Neural progenitor cell (in vitro differentiated cells): ENCODE results near the gene PTPRK. TPM values are rescaled to one million over a fixed set of nuclear protein-coding genes. Genes with fewer than 3 reads are reported as not detected.
A peak's percentile ranks its signal among the peaks of the same experiment; 100 is the strongest.

Source experiments
- DNase-seq: peaks from one replicate; pipeline ENCODE4 v3.0.0-alpha.2; 2016; ENCODE audit warnings: low spot score
- H2AFZ ChIP-seq: fragments of 200-600 bp; sonication (generic); replicated peaks from 2 replicates; pipeline ENCODE4 v1.6.1; 2016; ENCODE audit warnings: antibody characterized with exemption
- H3F3A ChIP-seq: fragments of 200-600 bp; sonication (generic); 2 replicates; pipeline ENCODE4 v1.6.1; 2016; ENCODE audit warnings: antibody characterized with exemption, low read depth
- H3K27ac ChIP-seq: fragments of 200-600 bp; sonication (generic); 2 replicates; pipeline ENCODE4 v1.5.1; 2016; ENCODE audit warnings: mild to moderate bottlenecking
- H3K27me3 ChIP-seq: fragments of 200-600 bp; sonication (generic); 2 replicates; pipeline ENCODE4 v1.6.1; 2016; ENCODE audit warnings: mild to moderate bottlenecking, moderate library complexity
- H3K36me3 ChIP-seq: fragments of 200-600 bp; sonication (generic); 2 replicates; pipeline ENCODE4 v1.5.1; 2016
- H3K4me1 ChIP-seq: fragments of 200-600 bp; sonication (generic); 2 replicates; pipeline ENCODE4 v1.6.1; 2016; ENCODE audit warnings: mixed run types
- H3K4me2 ChIP-seq: fragments of 200-600 bp; sonication (generic); 2 replicates; pipeline ENCODE4 v1.6.1; 2016
- H3K4me3 ChIP-seq: fragments of 200-600 bp; sonication (generic); 2 replicates; pipeline ENCODE4 v1.5.1; 2016
- H3K79me2 ChIP-seq: fragments of 200-600 bp; sonication (generic); 2 replicates; pipeline ENCODE4 v1.6.1; 2016; ENCODE audit warnings: low read depth
- H3K9ac ChIP-seq: fragments of 200-600 bp; sonication (generic); 2 replicates; pipeline ENCODE4 v1.6.1; 2016
- H3K9me3 ChIP-seq: fragments of 200-600 bp; sonication (generic); 2 replicates; pipeline ENCODE4 v1.5.1; 2016; ENCODE audit warnings: low read depth
- H4K20me1 ChIP-seq: fragments of 200-600 bp; sonication (generic); 2 replicates; pipeline ENCODE4 v1.6.1; 2016; ENCODE audit warnings: low read depth
- H3K27ac Mint-ChIP-seq: 3 replicates; pipeline ENCODE4 v1.8.0; 2021; ENCODE audit warnings: mixed read lengths
- H3K27me3 Mint-ChIP-seq: 2 replicates; pipeline ENCODE4 v1.8.0; 2022; ENCODE audit warnings: low read depth, mild to moderate bottlenecking, inconsistent platforms, moderate library complexity, mixed read lengths; ENCODE audit not compliant: insufficient read depth
- H3K36me3 Mint-ChIP-seq: 3 replicates; pipeline ENCODE4 v1.8.0; 2021; ENCODE audit warnings: mixed read lengths
- H3K4me1 Mint-ChIP-seq: 3 replicates; pipeline ENCODE4 v1.8.0; 2021; ENCODE audit warnings: mixed read lengths
- H3K4me3 Mint-ChIP-seq: 3 replicates; pipeline ENCODE4 v1.8.0; 2021; ENCODE audit warnings: mild to moderate bottlenecking, moderate library complexity, mixed read lengths
- H3K9me3 Mint-ChIP-seq: 3 replicates; pipeline ENCODE4 v1.8.0; 2020; ENCODE audit warnings: mixed read lengths
- CTCF ChIP-seq: fragments of 200-600 bp; sonication (generic); IDR thresholded peaks from 2 replicates; pipeline ENCODE4 v1.5.1; 2017; ENCODE audit warnings: antibody characterized with exemption, mild to moderate bottlenecking
- EZH2 ChIP-seq: fragments of 200-600 bp; sonication (generic); IDR thresholded peaks from 2 replicates; pipeline ENCODE4 v1.6.1; 2017; ENCODE audit warnings: antibody characterized with exemption, mild to moderate bottlenecking, moderate library complexity
- EZH2phosphoT487 ChIP-seq: fragments of 200-600 bp; sonication (generic); IDR thresholded peaks from 2 replicates; pipeline ENCODE4 v1.6.1; 2017; ENCODE audit warnings: antibody characterized with exemption
- total RNA-seq: library from RNA; depleted of rRNA; stranded (reverse); fragments of >200 nt; gene quantifications from 2 replicates; pipeline ENCODE4 v1.2.3, GENCODE V29; 2015; ENCODE audit warnings: low replicate concordance

PTPRK gene
- total RNA-seq, 1 donor from 2014 or later, result 35.0 TPM

GRCh38 chr6:128517124-128517523 is 3.3 kb downstream of the PTPRK start:
- H3K4me2 ChIP-seq, result no peak overlapping the region

GRCh38 chr6:128516514-128516898 is 3.9 kb downstream of the PTPRK start:
- Histone ChIP-seq H3K27ac (no peak overlapping the region), H3K4me1 (peaks cover 9% of the 10 kb centered on the region), H4K20me1 (peaks cover 44% of the 10 kb centered on the region), H3K79me2 (peaks cover 80% of the 10 kb centered on the region), H3K4me3 (no peak overlapping the region), H3K9me3 (no peaks in the 10 kb centered on the region), H3K27me3 (no peaks in the 10 kb centered on the region), H2AFZ (no peak overlapping the region), H3F3A (peaks cover 13% of the 10 kb centered on the region), H3K9ac (no peak overlapping the region), H3K4me2 (no peak overlapping the region), H3K36me3 (no peaks in the 10 kb centered on the region)
- H3K27ac Mint-ChIP-seq, result no peak overlapping the region
- TF ChIP-seq CTCF (peak; percentile 35), EZH2 (no peak)
- H3K4me3 Mint-ChIP-seq, result no peak overlapping the region
- peak; percentile 39 for DNase-seq
- H3K9me3 Mint-ChIP-seq, result no peaks in the 10 kb centered on the region
- H3K4me1 Mint-ChIP-seq, result peaks cover 25% of the 10 kb centered on the region
- no peaks in the 10 kb centered on the region for H3K36me3 Mint-ChIP-seq
- no peaks in the 10 kb centered on the region for H3K27me3 Mint-ChIP-seq

More at GRCh38 chr6:128517124-128517523, 3.3 kb downstream of the PTPRK start:
- no peaks in the 10 kb centered on the region for H3K9me3 Mint-ChIP-seq
- Histone ChIP-seq H3K4me3 (no peak overlapping the region), H3K79me2 (peaks cover 74% of the 10 kb centered on the region), H3K4me1 (peaks cover 9% of the 10 kb centered on the region), H4K20me1 (peaks cover 44% of the 10 kb centered on the region), H3K27me3 (no peaks in the 10 kb centered on the region), H3K9ac (no peak overlapping the region), H3K27ac (no peak overlapping the region), H3F3A (peaks cover 13% of the 10 kb centered on the region), H3K9me3 (no peaks in the 10 kb centered on the region), H3K36me3 (no peaks in the 10 kb centered on the region), H2AFZ (no peak overlapping the region)
- TF ChIP-seq EZH2phosphoT487, result no peak
- no peak for TF ChIP-seq EZH2
- TF ChIP-seq CTCF, result no peak
- no peak overlapping the region for H3K4me3 Mint-ChIP-seq
- no peaks in the 10 kb centered on the region for H3K36me3 Mint-ChIP-seq
- DNase-seq, result no peak
- H3K27ac Mint-ChIP-seq, result no peak overlapping the region
- no peaks in the 10 kb centered on the region for H3K27me3 Mint-ChIP-seq
- H3K4me1 Mint-ChIP-seq, result peaks cover 28% of the 10 kb centered on the region

GRCh38 chr6:128515550-128516513 is 4.6 kb downstream of the PTPRK start:
- no peak overlapping the region for H3K9ac ChIP-seq
- H3K4me3 ChIP-seq, result no peak overlapping the region
- Mint-ChIP-seq H3K9me3 (no peaks in the 10 kb centered on the region), H3K27me3 (no peaks in the 10 kb centered on the region), H3K36me3 (no peaks in the 10 kb centered on the region), H3K4me3 (no peak overlapping the region), H3K27ac (no peak overlapping the region), H3K4me1 (peaks cover 22% of the 10 kb centered on the region)
- peaks cover 87% of the 10 kb centered on the region for H3K79me2 ChIP-seq
- H3K27me3 ChIP-seq, result no peaks in the 10 kb centered on the region
- H3K4me1 ChIP-seq, result peaks cover 9% of the 10 kb centered on the region
- TF ChIP-seq EZH2 (no peak), CTCF (no peak), EZH2phosphoT487 (no peak)
- no peak overlapping the region for H3K27ac ChIP-seq
- no peak overlapping the region for H2AFZ ChIP-seq
- H4K20me1 ChIP-seq, result peaks cover 44% of the 10 kb centered on the region
- no peak overlapping the region for H3K4me2 ChIP-seq
- no peak for DNase-seq
- no peaks in the 10 kb centered on the region for H3K9me3 ChIP-seq
- peaks cover 11% of the 10 kb centered on the region for H3F3A ChIP-seq
- H3K36me3 ChIP-seq, result no peaks in the 10 kb centered on the region
